Islet precursor cell (in vitro differentiated cells): ENCODE data around the gene CEP295NL.
"Not testable (repeated sequence)": the region's sequence is repeated elsewhere in the genome, so short reads cannot be mapped to it uniquely, and the experiment has no call there.

ENCODE experiments used
- DNase-seq: peaks from one replicate; pipeline ENCODE4 v3.0.0-alpha.2; 2018

The CEP295NL gene

DNA sequence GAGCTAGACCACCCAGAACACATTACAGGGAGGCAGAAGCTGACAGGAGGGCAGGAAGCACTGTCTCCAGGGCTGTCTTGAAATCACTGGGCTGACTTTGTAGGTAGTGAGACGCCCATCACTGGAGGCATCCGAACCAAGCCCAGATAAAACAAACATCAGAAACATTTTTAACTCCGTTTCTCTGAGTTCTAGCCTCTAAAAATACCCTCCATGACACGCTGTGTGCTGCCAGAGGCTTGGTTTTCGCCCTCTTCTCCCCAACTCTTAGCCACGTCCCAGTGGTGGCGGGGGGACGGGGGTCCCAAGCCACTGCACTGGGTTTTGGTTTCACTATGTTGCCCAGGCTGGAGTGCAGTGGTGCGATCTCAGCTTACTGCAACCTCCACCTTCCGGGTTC is 1.2 kb downstream of the CEP295NL start:
- no peak for DNase-seq

GRCh38 chr17:78900816-78901215 is 2.2 kb downstream of the CEP295NL start:
- DNase-seq, result peak; percentile 49

GRCh38 chr17:78899361-78900260 is 3.4 kb downstream of the CEP295NL start:
- DNase-seq, result peak; percentile 96

- no peak for DNase-seq
Observed at GRCh38 chr17:78898947-78899346, 4.1 kb downstream of the CEP295NL start.

- DNase-seq, result no peak
Observed at GRCh38 chr17:78898075-78898836, 4.7 kb downstream of the CEP295NL start.

GRCh38 chr17:78897664-78898047 is 5.3 kb downstream of the CEP295NL start:
- DNase-seq, result no peak

- DNase-seq, result no peak
Observed at GRCh38 chr17:78896834-78897663, 6.0 kb downstream of the CEP295NL start.

- peak; percentile 55 for DNase-seq
Observed at GRCh38 chr17:78896091-78896833, 6.7 kb downstream of the CEP295NL start.

GRCh38 chr17:78895322-78895721 is 7.7 kb downstream of the CEP295NL start:
- DNase-seq, result no peak

DNA sequence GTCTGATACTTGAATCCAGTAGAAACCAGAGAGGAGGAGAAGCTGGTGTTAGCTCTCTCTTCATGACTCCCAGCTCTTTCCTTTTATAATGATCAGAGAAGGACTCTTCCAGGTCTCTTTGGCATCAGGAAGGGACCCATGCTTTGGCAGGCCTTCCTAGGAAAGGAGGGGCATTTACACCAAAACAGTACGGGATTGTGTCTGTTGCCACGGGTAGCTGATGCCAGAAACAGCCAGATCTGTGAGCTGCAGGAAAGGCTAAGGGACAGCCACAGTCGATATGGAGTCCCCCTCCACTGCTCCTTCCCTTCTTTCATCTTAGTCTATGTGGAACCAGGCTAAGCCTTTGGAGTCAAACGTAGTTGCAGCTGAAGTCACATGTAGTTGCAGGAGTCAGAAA is 9.3 kb downstream of the CEP295NL start:
- no peak for DNase-seq

DNA sequence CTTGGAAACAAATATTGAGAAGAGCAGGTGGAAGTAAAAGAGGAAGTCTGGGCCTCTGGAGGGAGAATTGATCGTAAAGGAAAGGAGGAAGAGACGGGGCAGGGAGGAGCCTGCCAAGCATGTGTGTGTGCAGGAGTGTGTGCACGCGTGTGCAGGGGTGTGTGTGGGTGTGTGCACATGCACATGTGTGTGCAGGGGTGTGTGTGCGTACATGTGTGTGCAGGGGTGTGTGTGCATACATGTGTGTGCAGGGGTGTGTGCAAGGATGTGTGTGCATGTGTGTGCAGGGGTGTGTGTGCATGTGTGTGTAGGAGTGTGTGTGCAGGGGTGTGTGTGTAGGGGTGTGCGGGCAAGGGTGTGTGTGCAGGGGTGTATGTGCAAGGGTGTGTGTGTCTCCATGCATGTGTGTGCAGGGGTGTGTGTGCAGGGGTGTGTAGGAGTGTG is 10.0 kb downstream of the CEP295NL start:
- DNase-seq, result no peak

GRCh38 chr17:78892520-78892919 is 10.5 kb downstream of the CEP295NL start:
- no peak for DNase-seq

DNA sequence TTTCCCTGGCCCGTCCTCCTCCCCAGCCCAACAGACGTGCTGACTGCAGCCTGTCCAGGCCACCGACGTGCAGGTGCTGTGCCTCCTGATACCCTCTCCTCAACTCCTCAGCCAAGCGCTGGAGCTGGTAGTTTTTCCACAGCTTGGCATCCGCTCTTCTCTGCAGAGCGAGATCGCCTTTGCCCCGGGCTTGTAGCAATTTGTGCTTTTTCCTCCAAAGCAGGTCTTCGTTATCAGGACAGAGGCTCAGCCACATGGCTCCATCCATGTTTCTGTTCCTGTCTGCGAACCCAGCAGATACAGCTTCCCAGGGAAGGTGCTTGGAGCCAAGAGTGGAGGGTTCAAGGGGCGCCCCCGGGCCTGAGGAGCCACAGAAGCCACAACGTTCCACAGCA is 10.9 kb downstream of the CEP295NL start:
- no peak for DNase-seq

DNA sequence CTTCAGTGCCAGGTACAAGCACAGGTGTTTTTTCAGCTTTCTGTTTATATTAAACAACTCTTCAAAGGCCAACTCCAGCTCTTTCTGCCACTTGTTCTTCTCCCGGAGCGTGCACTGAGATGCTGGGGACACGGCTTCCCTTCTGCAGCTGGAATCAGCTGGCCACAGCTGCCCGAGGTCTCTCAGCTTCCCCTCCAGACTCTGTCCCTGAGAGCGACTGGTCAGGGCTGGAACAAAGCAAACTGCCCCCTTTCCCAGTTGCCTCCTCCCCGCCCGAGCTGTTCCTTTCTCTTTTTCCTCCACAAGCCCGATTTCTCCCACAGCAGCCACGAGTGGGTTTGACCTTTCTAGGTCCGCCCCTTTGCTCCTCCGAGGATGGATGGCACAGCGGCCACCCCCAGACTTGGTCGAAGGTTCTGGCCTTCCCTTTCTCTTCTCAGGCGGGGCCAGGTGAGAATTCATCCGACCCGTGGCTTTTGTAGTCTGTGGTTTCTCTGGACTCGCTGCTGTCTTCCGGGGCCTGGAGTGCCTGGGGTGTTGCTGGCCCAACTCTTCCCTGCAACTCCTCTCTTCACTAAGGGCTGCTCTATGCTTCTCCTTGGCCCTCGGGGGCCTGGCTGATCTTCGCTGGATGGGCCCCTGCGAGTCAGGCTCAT is 11.5 kb downstream of the CEP295NL start:
- DNase-seq, result peak; percentile 64

- DNase-seq, result no peak
Observed at GRCh38 chr17:78890498-78890897, 12.5 kb downstream of the CEP295NL start.

GRCh38 chr17:78890096-78890495 is 12.9 kb downstream of the CEP295NL start:
- DNase-seq, result not testable (repeated sequence)

DNA sequence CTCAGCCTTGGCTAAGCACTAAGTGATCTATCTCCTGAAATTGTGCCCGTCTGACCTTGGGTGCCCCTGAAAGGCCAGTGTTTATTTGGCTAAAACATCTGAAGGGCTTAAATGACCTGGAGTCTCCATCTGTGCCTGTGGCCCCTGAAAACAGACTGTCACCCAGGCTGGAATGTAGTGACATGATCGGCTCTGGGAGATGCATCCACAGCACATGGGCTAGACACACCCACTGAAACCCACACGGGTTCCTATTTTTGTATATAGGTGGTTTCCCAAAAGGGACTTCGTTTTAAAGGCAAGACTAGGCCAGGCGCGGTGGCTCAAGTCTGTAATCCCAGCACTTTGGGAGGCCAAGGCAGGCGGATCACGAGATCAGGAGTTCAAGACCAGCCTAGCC is 13.5 kb downstream of the CEP295NL start:
- no peak for DNase-seq

GRCh38 chr17:78888941-78889518 is 14.0 kb downstream of the CEP295NL start:
- DNase-seq, result no peak

DNA sequence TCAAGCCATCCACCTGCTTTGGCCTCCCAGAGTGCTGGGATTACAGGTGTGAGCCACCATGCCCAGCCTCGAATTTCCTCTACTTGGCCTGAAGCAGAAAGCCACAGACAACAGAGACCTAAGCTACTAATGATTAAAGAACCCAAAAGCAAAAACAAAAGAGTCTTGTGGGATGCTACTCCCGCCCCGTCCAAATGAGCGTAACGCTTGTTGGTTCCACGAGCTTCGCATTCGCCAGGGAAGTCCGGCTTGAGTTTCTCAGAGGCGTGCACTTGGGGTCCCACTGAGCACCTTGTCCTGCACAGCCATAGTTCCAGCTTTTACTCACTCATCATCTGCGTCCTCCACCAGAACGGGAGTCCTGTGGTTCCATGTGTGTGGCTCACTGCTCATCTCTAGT is 16.0 kb downstream of the CEP295NL start:
- DNase-seq, result no peak

DNA sequence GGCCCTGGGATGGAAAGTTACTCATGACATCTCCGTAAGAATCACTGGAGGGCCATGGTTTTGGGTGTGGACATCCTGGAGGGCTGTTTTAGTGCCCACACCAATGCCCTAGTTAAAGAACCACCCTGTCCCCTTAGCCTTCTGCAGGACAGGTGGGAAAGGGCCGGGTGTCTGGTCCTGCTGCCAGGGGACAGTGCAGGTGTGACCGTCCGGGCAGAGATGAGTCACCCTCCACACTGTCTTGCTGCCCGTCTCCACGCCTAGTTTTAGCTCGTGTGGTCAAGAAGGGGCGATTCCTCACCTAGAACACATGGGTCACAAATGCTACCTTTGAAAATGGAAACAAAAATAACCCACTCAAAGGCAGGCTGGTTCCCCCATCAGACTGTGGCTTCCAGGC is 17.0 kb downstream of the CEP295NL start:
- DNase-seq, result peak; percentile 52
